Panc1 (cell line): ENCODE data around the gene SOX8. TPM values are rescaled to one million over a fixed set of nuclear protein-coding genes. Genes with fewer than 3 reads are reported as not detected.

ENCODE experiments used
- ATAC-seq: fragments of 200-7000 bp; cut with Tn5 transposase; 2 replicates; pipeline ENCODE4 v1.9.1; 2020; ENCODE audit warnings: mild to moderate bottlenecking, moderate library complexity
- BruUV-seq: library from RNA; stranded (reverse); fragments of 400-500 nt; replicated peaks from 2 replicates; lab custom pipeline; 2021; lab: Mats Ljungman, UMichigan
- CTCF ChIA-PET: fragments of 300-600 bp; sonication (Branson Sonifier 250); formaldehyde crosslinking; loops from one replicate; lab custom pipeline; 2022; ENCODE audit warnings: antibody characterized with exemption; lab: Charles Lee
- POLR2A ChIA-PET: fragments of 300-600 bp; sonication (Branson Sonifier 250); formaldehyde crosslinking; loops from one replicate; lab custom pipeline; 2022; ENCODE audit warnings: antibody characterized with exemption; lab: Charles Lee
- DNase-seq: peaks from one replicate; pipeline ENCODE4 v3.0.0-alpha.2; 2010; ENCODE audit warnings: low read depth, low spot score
- H3K27ac ChIP-seq: 2 replicates; pipeline ENCODE4 v1.5.1; 2011; ENCODE audit warnings: mild to moderate bottlenecking, low read length, inconsistent platforms
- H3K27me3 ChIP-seq: fragments of 200-500 bp; sonication (Bioruptor generic); 2 replicates; pipeline ENCODE4 v1.6.0; 2014; ENCODE audit warnings: low read length, inconsistent platforms; ENCODE audit not compliant: control insufficient read depth, insufficient read depth
- H3K36me3 ChIP-seq: fragments of 200-500 bp; sonication (Bioruptor generic); 2 replicates; pipeline ENCODE4 v1.5.1; 2014; ENCODE audit warnings: inconsistent platforms, mild to moderate bottlenecking, low read length, moderate library complexity; ENCODE audit not compliant: control insufficient read depth, insufficient read depth
- H3K4me1 ChIP-seq: 2 replicates; pipeline ENCODE4 v1.5.1; 2011; ENCODE audit warnings: inconsistent platforms, mild to moderate bottlenecking, low read length, moderate library complexity; ENCODE audit not compliant: control insufficient read depth, insufficient read depth
- H3K4me3 ChIP-seq, 2 experiments: 2 replicates each; pipeline ENCODE4 v1.5.1; 2011 to 2012; ENCODE audit warnings: low read depth in 2 of 2, low read length in 2 of 2, mild to moderate bottlenecking in 2 of 2, inconsistent platforms in 1 of 2, moderate library complexity in 1 of 2
- H3K9me3 ChIP-seq: fragments of 200-500 bp; sonication (Bioruptor generic); 2 replicates; pipeline ENCODE4 v1.5.1; 2014; ENCODE audit warnings: low read depth, mild to moderate bottlenecking, inconsistent platforms, low read length, moderate library complexity; ENCODE audit not compliant: control insufficient read depth, insufficient read depth
- POLR2AphosphoS5 ChIP-seq: IDR thresholded peaks from 2 replicates; pipeline ENCODE4 v1.6.1; 2012; ENCODE audit warnings: mild to moderate bottlenecking, low read depth, low read length, moderate library complexity
- SIN3A ChIP-seq: IDR thresholded peaks from 2 replicates; pipeline ENCODE4 v1.6.1; 2012; ENCODE audit warnings: low read depth, mild to moderate bottlenecking, low read length, moderate library complexity, borderline replicate concordance; ENCODE audit not compliant: insufficient read depth
- TCF7L2 ChIP-seq: IDR thresholded peaks from 2 replicates; pipeline ENCODE4 v1.6.1; 2011; ENCODE audit warnings: mild to moderate bottlenecking, low read depth, low read length, inconsistent platforms
- in situ Hi-C: cut with HindIII; loops from 2 replicates; pipeline ENCODE4 v1.10.0; 2016; ENCODE audit warnings: low sequenced_read_pairs, low pct_unique_long_range_greater_than_20kb
- intact Hi-C: fragments of 100-400 bp; cut with micrococcal nuclease; formaldehyde crosslinking; loops from one replicate; pipeline ENCODE4 v1.10.0; 2022; ENCODE audit not compliant: unreplicated experiment
- total RNA-seq: library from RNA; stranded (reverse); gene quantifications from one replicate; pipeline ENCODE4 v1.2.1, GENCODE V29; 2021; ENCODE audit not compliant: unreplicated experiment
- TF ChIP-seq, protein P1 (sequence below): fragments of 450-650 bp; IDR thresholded peaks from 2 replicates; pipeline ENCODE4 v1.5.1; 2017; ENCODE audit warnings: mild to moderate bottlenecking
- TF ChIP-seq, protein P2 (sequence below), 2 experiments: IDR thresholded peaks; 2 replicates each; pipeline ENCODE4 v1.6.1; 2011 to 2012; ENCODE audit warnings: low read depth in 2 of 2, control low read depth in 1 of 2, low read length in 1 of 2, mild to moderate bottlenecking in 1 of 2, moderate library complexity in 1 of 2; ENCODE audit not compliant: insufficient read depth in 1 of 2

Gene SOX8
- total RNA-seq, 1 experiment from 2014 or later: 1.8 TPM

DNA sequence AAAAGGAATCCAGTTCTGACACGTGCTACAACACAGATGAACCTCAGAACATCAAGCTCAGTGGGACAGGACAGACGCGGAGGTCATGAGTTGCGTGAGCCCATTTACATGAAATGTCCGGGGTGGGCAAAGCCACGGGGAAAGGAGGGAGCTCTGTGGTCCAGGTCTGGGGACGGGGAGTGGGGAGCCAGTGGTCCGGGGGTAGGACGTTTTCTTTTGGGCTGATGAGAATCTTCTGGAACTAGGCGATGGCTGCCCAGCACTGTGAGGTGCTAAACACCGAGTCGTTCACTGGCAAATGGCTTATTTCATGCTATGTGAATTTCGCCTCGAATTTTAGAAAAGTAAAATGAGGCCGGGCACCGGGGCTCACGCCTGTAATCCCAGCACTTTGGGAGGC lies 8.2 kb upstream of the SOX8 start:
- ATAC-seq: no peak
- ChIA-PET POLR2A (no interaction called here), CTCF (interaction anchor here (0.6 kb wide), 1 partner anchor 35 kb away, joined by 3 read pairs; no protein-coding TSS in a partner anchor)
- no peak for DNase-seq
- H3K9me3 ChIP-seq: no peaks in the 10 kb centered on the region
- in situ Hi-C loops (no loop called here), intact Hi-C loops (no loop called here)
- H3K27me3 ChIP-seq: no peaks in the 10 kb centered on the region
- no peak overlapping the region for H3K27ac ChIP-seq
- BruUV-seq: no TSS peak
- H3K4me3 ChIP-seq: no peak overlapping the region
- TF ChIP-seq TCF7L2 (no peak), POLR2AphosphoS5 (no peak), SIN3A (no peak)
- TF ChIP-seq, protein P1, sequence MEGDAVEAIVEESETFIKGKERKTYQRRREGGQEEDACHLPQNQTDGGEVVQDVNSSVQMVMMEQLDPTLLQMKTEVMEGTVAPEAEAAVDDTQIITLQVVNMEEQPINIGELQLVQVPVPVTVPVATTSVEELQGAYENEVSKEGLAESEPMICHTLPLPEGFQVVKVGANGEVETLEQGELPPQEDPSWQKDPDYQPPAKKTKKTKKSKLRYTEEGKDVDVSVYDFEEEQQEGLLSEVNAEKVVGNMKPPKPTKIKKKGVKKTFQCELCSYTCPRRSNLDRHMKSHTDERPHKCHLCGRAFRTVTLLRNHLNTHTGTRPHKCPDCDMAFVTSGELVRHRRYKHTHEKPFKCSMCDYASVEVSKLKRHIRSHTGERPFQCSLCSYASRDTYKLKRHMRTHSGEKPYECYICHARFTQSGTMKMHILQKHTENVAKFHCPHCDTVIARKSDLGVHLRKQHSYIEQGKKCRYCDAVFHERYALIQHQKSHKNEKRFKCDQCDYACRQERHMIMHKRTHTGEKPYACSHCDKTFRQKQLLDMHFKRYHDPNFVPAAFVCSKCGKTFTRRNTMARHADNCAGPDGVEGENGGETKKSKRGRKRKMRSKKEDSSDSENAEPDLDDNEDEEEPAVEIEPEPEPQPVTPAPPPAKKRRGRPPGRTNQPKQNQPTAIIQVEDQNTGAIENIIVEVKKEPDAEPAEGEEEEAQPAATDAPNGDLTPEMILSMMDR: no peak
- TF ChIP-seq, protein P2, sequence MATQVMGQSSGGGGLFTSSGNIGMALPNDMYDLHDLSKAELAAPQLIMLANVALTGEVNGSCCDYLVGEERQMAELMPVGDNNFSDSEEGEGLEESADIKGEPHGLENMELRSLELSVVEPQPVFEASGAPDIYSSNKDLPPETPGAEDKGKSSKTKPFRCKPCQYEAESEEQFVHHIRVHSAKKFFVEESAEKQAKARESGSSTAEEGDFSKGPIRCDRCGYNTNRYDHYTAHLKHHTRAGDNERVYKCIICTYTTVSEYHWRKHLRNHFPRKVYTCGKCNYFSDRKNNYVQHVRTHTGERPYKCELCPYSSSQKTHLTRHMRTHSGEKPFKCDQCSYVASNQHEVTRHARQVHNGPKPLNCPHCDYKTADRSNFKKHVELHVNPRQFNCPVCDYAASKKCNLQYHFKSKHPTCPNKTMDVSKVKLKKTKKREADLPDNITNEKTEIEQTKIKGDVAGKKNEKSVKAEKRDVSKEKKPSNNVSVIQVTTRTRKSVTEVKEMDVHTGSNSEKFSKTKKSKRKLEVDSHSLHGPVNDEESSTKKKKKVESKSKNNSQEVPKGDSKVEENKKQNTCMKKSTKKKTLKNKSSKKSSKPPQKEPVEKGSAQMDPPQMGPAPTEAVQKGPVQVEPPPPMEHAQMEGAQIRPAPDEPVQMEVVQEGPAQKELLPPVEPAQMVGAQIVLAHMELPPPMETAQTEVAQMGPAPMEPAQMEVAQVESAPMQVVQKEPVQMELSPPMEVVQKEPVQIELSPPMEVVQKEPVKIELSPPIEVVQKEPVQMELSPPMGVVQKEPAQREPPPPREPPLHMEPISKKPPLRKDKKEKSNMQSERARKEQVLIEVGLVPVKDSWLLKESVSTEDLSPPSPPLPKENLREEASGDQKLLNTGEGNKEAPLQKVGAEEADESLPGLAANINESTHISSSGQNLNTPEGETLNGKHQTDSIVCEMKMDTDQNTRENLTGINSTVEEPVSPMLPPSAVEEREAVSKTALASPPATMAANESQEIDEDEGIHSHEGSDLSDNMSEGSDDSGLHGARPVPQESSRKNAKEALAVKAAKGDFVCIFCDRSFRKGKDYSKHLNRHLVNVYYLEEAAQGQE (IDR thresholded peaks at IDR 0.05; ENCODE audit: insufficient read depth in 1 of 2, low read depth in 2 of 2, low read length in 1 of 2): no peak
- no peaks in the 10 kb centered on the region for H3K36me3 ChIP-seq
- H3K4me1 ChIP-seq: peaks cover 23% of the 10 kb centered on the region

DNA sequence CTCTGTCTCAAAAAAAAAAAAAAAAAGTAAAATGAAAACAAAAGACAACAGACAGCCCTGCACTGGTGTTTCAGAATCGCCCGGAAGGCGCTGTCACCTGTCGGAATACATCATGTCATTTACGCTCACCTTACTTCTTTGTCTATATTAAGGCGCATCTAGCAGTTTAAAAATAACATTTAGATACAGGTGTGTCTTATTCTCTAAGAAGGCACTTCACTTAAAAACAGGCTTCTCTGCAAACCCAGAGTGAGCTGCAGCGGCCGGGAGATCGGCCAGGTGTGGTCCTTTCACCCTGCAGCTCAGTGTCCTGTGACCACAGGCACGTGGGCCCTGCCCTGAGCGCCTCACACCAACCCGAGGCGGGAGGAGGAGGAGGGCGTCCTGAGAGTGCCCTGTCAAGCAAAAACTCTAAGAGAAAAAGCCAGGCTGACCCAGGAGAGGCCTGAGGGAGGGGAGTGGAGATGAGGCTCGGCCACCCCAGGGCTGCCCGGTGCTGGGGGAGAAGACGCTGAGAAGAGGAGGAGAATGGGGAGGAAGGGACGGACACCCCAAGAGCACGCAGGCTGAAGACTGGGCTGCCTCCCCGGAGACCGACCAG lies 7.5 kb upstream of the SOX8 start:
- Histone ChIP-seq H3K4me3 (no peak overlapping the region), H3K27ac (no peak overlapping the region), H3K27me3 (no peaks in the 10 kb centered on the region), H3K4me1 (peaks cover 20% of the 10 kb centered on the region), H3K9me3 (no peaks in the 10 kb centered on the region), H3K36me3 (no peaks in the 10 kb centered on the region)
- CTCF ChIA-PET: interaction anchor here (0.6 kb wide), 1 partner anchor 36 kb away, joined by 3 read pairs; no protein-coding TSS in a partner anchor
- POLR2A ChIA-PET: no interaction called here
- intact Hi-C loops: no loop called here
- no TSS peak for BruUV-seq
- DNase-seq (no peak), ATAC-seq (no peak)
- in situ Hi-C loops: no loop called here
- TF ChIP-seq TCF7L2: no peak
- TF ChIP-seq, protein P2 (IDR thresholded peaks at IDR 0.05; ENCODE audit: insufficient read depth in 1 of 2, low read depth in 2 of 2, low read length in 1 of 2): no peak
- TF ChIP-seq SIN3A: no peak
- no peak for TF ChIP-seq POLR2AphosphoS5
- TF ChIP-seq, protein P1: no peak
